Measurements from ENCODE around the gene ARHGAP18.

Gene ARHGAP18

DNA sequence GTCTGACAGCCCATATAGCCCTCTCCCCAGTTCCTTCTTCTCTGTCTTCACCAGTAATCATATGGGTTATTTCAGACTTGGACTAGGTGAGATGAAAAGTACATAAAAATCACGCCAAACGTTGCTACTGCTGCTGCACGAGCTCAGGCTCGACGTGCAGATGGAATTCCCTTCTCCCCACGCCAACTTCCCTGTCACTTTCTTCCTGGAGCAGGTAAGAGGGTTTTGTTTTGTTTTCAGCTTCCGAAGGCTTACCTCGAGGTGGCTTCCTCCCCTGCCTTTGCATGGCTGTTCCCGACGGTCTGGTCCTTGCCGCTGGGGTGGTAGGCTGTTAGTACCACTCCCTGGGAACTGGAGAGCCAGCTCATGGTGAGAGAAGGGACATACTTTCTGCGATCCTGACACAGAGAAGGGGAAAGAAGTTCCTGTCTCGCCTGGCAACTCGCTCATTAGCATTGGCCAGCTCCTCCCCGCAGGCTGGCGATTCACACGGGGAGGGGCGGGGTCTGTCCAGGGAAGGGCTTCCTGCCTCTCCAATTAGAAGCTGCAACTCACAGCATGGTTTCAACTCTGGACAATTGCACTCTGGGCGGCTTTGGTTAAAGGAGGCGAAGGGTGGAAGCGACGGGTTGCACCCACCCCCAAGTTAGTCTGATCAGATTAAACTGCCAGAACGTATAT, at the start of gene ARHGAP18:
Gene ARHGAP18, minus strand, starts transcription at position 409 of the 681 bp plus-strand sequence. Its CDS starts 41 bp downstream, at position 368.
- DNase-seq = peak; percentile 45 to 67

GRCh38 chr6:129755787-129756186, 45.8 kb upstream of the ARHGAP18 start:
- DNase-seq = no peak

DNA sequence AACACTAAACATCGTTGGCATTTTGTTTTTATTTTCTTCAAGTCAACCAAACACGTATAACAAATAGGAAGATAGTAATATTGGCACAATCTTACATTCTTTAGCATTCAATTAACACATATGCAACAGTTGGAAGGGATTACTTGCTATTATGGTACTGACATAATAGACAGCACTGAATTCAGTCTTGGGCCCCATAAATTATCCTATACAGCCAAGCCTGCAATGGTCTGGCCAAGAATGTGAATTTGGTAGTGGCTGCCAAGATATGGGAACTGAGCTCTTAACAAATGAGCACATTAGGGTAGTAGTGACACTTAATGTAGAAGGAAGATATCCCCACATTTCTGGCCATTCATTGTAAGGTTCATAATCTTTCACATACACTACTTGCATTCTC, 44.8 kb upstream of the ARHGAP18 start:
- DNase-seq = no peak

DNA sequence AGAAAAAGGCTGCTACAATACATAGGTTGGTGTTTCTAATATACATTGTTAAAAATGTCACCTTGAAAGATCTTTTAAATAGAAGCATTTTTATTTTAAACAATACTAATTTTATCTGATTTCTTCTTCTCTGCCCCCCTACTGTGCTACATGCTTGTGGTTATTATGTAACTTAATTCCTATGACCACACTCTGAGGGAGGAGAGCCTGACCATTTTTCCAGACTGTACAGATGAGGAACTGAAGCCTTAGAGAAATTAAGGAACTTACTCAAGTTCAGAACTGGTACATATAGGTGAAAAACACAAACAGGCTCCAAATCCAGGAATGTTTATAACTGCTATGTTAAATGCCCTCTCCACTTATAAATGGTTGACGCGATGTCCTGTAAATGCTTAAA, 43.4 kb upstream of the ARHGAP18 start:
- peak in 1 of 2 donors; percentile 31 for DNase-seq

DNA sequence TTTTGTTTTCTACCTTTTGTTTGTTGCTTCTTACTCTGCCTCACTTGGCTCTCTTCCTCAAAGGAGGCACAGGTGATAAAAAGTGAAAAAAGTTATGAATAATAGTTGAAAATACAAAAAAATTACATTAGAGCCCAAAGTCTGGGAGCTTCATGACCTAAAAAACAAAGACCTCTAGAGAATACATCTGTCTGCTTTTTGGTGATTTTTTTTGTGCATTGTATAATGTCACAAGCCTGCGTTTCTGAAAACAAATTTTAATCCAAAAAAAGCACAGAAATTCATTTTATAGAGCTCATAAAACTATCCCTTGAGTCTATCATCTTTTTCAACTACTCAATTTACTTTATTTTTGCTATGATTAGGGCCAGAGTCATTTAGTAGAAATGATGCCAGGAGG, 41.4 kb upstream of the ARHGAP18 start:
- no peak for DNase-seq

GRCh38 chr6:129750360-129750759, 40.4 kb upstream of the ARHGAP18 start:
- no peak for DNase-seq

DNA sequence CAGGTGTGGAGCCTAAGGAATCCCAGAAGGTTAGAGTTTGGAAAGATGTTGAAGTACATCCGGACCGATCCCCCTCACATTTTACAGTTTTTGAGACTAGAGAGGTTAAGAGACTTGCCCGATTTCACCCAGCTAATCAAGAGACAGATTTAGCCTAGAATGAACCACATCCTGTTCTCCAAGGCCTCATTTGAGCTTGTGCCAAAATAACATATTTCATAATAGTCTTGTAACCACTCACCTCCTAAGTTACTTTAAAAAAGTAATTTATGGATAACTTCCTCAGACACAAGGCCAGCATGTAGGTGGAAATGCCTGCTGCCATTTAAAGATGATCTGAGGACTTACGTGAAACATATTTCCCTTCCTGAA, 39.8 kb upstream of the ARHGAP18 start:
- peak in 1 of 2 donors; percentile 83 for DNase-seq

DNA sequence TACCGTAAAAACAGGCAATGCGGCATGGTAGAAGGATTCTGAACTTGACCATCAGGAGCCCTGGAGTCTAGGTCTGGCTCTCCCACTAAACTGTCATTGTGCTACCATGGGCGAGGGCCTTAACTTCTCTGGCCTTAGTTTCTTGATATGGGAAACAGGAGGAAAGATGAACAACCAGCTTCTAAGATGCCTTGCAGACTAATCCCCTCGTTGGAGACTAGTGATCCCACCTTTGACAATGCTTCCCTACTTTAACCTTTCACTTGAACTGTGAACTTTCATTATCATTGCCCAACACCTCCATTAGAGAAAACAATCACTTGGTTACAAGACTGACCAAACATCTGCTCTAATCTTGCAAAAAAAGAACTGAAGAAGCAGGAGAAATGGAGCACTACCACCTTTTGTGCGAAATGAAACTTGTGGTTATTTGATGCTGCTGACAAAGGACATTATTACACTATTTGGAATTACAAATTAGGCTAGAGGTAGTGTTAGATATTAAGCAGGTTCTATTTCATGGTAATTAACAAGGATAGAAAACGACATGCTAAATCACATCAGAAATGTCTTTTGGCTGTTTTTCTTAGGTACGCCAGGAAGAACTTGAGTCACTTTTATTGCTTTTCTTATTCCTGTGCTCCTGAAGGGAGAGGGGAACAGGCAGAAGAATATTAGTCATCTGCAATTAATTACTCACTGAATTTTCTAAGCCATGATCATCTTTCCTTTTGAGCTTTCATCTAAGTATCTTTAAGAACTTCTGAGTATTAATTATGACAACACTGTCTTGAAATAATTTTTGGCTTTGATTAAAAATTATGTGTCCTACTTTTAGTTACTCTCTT, 39.1 kb upstream of the ARHGAP18 start:
- no peak for DNase-seq

DNA sequence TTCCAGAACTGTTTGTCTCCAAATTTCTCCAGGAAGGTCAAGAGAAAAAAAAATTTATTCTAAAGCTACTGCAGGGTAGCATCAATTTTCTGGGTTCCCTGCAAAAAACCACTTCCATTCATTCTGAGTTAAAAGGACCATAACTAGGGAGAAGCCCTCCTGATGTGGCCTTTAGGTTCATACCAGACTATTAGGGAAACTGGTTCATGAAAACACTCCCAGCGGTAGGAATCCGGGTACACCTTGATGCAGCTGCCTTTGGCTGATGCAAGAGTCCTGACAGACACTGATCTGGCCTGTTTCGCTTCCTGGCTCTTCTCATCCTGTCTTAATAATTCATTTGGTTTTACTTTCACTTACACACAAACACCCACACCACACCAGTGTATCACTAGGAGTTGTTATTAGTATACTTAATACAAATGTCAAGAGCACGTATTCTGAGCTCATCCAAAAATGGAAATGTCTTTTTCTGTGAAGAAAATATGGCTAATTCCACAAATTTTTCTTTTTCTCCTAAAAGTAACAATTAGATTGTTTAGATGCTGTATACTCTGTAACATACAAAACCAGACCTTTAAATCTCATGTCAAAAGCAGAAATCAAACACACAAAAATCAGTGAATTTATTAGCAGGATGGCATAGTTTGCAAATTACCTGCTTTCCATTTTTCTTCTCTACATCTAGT, 38.4 kb upstream of the ARHGAP18 start:
- peak in 1 of 2 donors; percentile 58 for DNase-seq

GRCh38 chr6:129747588-129748112, 37.7 kb upstream of the ARHGAP18 start:
- DNase-seq = no peak

DNA sequence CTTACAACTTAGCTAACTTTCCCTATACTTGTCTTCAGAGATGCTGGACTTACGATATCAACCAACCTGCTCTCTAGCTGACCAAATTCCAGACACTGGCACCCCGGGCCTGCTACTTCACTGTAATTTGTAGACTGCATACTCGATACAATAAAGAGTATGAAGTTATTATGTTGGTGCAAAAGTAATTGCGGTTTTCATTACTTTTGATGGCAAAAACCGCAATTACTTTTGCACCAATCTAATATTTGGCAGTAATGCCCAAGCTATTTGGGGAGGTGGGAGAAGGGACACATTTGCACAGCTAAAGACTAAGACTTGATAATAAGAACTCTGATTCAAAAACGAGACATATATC, 34.9 kb upstream of the ARHGAP18 start:
- no peak for DNase-seq

- no peak for DNase-seq
These were observed 34.4 kb upstream of the ARHGAP18 start for GRCh38 chr6:129744201-129744879.

GRCh38 chr6:129740013-129740412, 30.0 kb upstream of the ARHGAP18 start:
- DNase-seq = no peak

DNA sequence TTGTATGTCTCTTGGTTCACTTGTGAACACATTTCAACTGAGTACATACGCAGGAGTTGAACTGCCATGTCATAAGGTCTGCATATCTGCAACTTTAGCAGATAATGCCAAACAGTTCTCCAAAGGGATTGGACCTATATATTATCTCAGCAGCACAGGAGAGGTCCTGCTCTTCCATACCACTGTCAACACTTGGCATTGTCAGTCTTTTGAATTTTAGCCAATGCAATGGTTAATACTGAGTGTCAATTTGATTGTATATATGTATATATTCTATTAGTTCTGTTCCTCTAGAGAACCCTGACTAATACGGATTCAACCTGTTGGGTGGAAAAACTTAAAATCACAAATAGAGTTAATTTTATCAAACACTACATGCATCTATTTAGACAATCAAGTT, 26.1 kb upstream of the ARHGAP18 start:
- DNase-seq = no peak

- no peak for DNase-seq
These were observed 23.3 kb upstream of the ARHGAP18 start for GRCh38 chr6:129733290-129733689.

DNA sequence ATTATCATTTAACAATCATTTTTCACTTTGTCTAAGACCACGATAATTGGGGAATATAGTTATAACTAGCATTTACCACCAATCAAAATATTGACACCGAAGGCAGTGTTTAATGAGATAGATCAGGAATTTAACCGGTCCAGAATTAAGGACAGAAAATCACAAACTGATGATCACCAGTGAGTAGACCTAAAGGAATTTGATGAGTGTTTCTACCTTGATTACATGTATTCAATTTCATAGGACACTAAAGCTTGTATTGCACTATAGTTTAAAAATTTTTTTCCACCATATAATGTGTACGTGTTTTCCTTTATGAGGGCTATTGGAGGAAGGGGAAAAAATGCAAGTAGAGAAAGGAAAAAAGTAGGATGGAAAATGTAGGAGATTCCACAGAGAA, 22.6 kb upstream of the ARHGAP18 start:
- DNase-seq = no peak

- no peak for DNase-seq
These were observed 22.1 kb upstream of the ARHGAP18 start for GRCh38 chr6:129732034-129732433.

GRCh38 chr6:129731428-129731827, 21.5 kb upstream of the ARHGAP18 start:
- DNase-seq = no peak

- no peak for DNase-seq
These were observed 20.6 kb upstream of the ARHGAP18 start for GRCh38 chr6:129730477-129731165.

DNA sequence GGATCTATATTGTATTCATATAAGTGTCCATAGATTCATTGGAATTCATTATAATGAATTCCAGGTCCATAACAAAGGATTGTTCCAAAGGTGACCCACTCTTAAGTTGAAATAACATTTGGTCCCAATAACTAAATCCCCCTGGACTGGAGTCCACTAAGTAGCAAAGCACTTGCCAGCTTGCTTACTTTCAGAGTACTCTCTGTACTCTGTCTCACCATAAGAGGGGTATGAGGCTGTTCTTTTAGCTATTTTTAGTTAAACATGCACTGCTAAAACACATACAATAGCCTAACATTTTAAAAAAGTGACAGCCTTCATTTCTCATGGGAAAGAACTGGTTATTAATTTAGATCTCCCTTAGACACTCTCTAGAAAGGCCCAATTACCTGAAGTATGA, 16.7 kb upstream of the ARHGAP18 start:
- DNase-seq = no peak

- DNase-seq = no peak
These were observed 15.4 kb upstream of the ARHGAP18 start for GRCh38 chr6:129725341-129725740.

GRCh38 chr6:129719692-129720091, 9.7 kb upstream of the ARHGAP18 start:
- DNase-seq = no peak

All from bone marrow (tissue), 2 donors.